Endothelial cell of umbilical vein (primary cell): Measurements from ENCODE around the gene ZHX3. TPM values are rescaled to one million over a fixed set of nuclear protein-coding genes. Genes with fewer than 3 reads are reported as not detected.

ENCODE experiments used
- BruUV-seq: library from RNA; stranded (reverse); fragments of 400-500 nt; replicated peaks from 2 replicates; lab custom pipeline; 2021; lab: Mats Ljungman, UMichigan
- CTCF ChIA-PET: fragments of 300-600, 350-600 bp; sonication (Branson Sonifier 250); formaldehyde crosslinking; loops from one replicate; lab custom pipeline; 2021; ENCODE audit warnings: antibody characterized with exemption, inconsistent platforms; lab: Charles Lee
- POLR2A ChIA-PET: fragments of 300-600, 350-600 bp; sonication (Branson Sonifier 250); formaldehyde crosslinking; loops from one replicate; lab custom pipeline; 2021; ENCODE audit warnings: antibody characterized with exemption, inconsistent platforms; lab: Charles Lee
- DNase-seq: peaks from one replicate; pipeline ENCODE4 v3.0.0-alpha.2; 2011; ENCODE audit warnings: low read depth, low spot score
- FAIRE-seq: peaks from 2 replicates; lab custom pipeline; 2011; peaks lifted over from hg19 to GRCh38; lab: Jason Lieb, UNC
- H2AFZ ChIP-seq: 2 replicates; pipeline ENCODE4 v1.6.0; 2012; ENCODE audit warnings: low read depth, low read length, control low read depth, inconsistent platforms
- H3K27ac ChIP-seq: 2 replicates; pipeline ENCODE4 v1.5.1; 2011; ENCODE audit warnings: low read depth, mild to moderate bottlenecking, control low read depth, low read length, moderate library complexity; ENCODE audit not compliant: insufficient read depth
- H3K27me3 ChIP-seq, 2 experiments: 2 replicates each; pipeline versions ENCODE4 v1.6.0 to v1.6.1; 2011; ENCODE audit warnings: low read length in 2 of 2, mixed read lengths in 1 of 2; ENCODE audit not compliant: control insufficient read depth in 2 of 2, insufficient read depth in 2 of 2
- H3K36me3 ChIP-seq, 2 experiments: 2 replicates in 1 of 2; 3 replicates in 1 of 2; pipeline ENCODE4 v1.5.1; 2011; ENCODE audit warnings: low read length in 2 of 2, mild to moderate bottlenecking in 1 of 2, moderate library complexity in 1 of 2; ENCODE audit not compliant: control insufficient read depth in 2 of 2, insufficient read depth in 2 of 2; ENCODE audit errors: extremely low read depth in 1 of 2
- H3K4me1 ChIP-seq: 3 replicates; pipeline ENCODE4 v1.5.1; 2011; ENCODE audit warnings: mild to moderate bottlenecking, low read length; ENCODE audit not compliant: control insufficient read depth, insufficient read depth; ENCODE audit errors: extremely low read depth
- H3K4me2 ChIP-seq: 2 replicates; pipeline ENCODE4 v1.6.1; 2011; ENCODE audit warnings: low read length, control low read depth, mixed read lengths; ENCODE audit not compliant: insufficient read depth
- H3K4me3 ChIP-seq, 3 experiments: fragments of 200-600 bp in 1 of 3; sonication (generic), shearing (Covaris generic) in 1 of 3; replicated peaks in 1 of 3; 2 replicates each; pipeline ENCODE4 v1.5.1; 2011 to 2016; ENCODE audit warnings: control low read depth in 3 of 3, low read length in 3 of 3, mild to moderate bottlenecking in 2 of 3, inconsistent platforms in 1 of 3, low read depth in 1 of 3, moderate library complexity in 1 of 3; ENCODE audit not compliant: insufficient read depth in 1 of 3
- H3K79me2 ChIP-seq: 2 replicates; pipeline ENCODE4 v1.6.0; 2012; ENCODE audit warnings: low read length, inconsistent platforms; ENCODE audit not compliant: control insufficient read depth, insufficient read depth
- H3K9ac ChIP-seq: replicated peaks from 2 replicates; pipeline ENCODE3; 2011; ENCODE audit warnings: low read length, control low read depth; ENCODE audit not compliant: insufficient read depth; ENCODE audit errors: extremely low read depth
- H3K9me1 ChIP-seq: replicated peaks from 3 replicates; pipeline ENCODE4 v1.6.0; 2011; ENCODE audit warnings: mild to moderate bottlenecking, low read length; ENCODE audit not compliant: control insufficient read depth, insufficient read depth; ENCODE audit errors: extremely low read depth
- H3K9me3 ChIP-seq: replicated peaks from 2 replicates; pipeline ENCODE4 v1.5.1; 2012; ENCODE audit warnings: low read length, inconsistent platforms; ENCODE audit not compliant: control insufficient read depth, insufficient read depth
- H4K20me1 ChIP-seq: replicated peaks from 2 replicates; pipeline ENCODE3; 2011; ENCODE audit warnings: mild to moderate bottlenecking, low read length; ENCODE audit not compliant: control insufficient read depth, insufficient read depth; ENCODE audit errors: extremely low read depth
- CTCF ChIP-seq, 2 donors: IDR thresholded peaks; 1 replicate in 1 of 2; 2 replicates in 1 of 2; pipeline ENCODE4 v1.5.1; 2011; ENCODE audit warnings: low read length in 2 of 2, mild to moderate bottlenecking in 2 of 2, moderate library complexity in 2 of 2, control low read depth in 1 of 2, inconsistent platforms in 1 of 2, low read depth in 1 of 2; ENCODE audit not compliant: insufficient read depth in 1 of 2; ENCODE audit errors: extremely low read depth in 1 of 2
- EZH2 ChIP-seq: IDR thresholded peaks from 2 replicates; pipeline ENCODE4 v1.6.1; 2012; ENCODE audit warnings: borderline replicate concordance, low read depth, mild to moderate bottlenecking, moderate library complexity, low read length, inconsistent platforms; ENCODE audit not compliant: severe bottlenecking
- FOS ChIP-seq: IDR thresholded peaks from 2 replicates; pipeline ENCODE4 v1.6.1; 2011; ENCODE audit warnings: mild to moderate bottlenecking, low read length, moderate library complexity, borderline replicate concordance; ENCODE audit not compliant: insufficient read depth
- JUN ChIP-seq: IDR thresholded peaks from 2 replicates; pipeline ENCODE4 v1.6.1; 2011; ENCODE audit warnings: borderline replicate concordance, low read depth; ENCODE audit not compliant: insufficient read length, insufficient read depth
- MYC ChIP-seq: IDR thresholded peaks from one replicate; pipeline ENCODE4 v1.6.1; 2011; ENCODE audit warnings: mild to moderate bottlenecking, low read depth, low read length
- POLR2A ChIP-seq: IDR thresholded peaks from 2 replicates; pipeline ENCODE4 v1.6.1; 2012; ENCODE audit warnings: low read depth, mild to moderate bottlenecking, control low read depth, low read length
- POLR2AphosphoS5 ChIP-seq: IDR thresholded peaks from 2 replicates; pipeline ENCODE4 v1.6.1; 2012; ENCODE audit warnings: low read depth, mild to moderate bottlenecking, control low read depth, low read length, moderate library complexity; ENCODE audit not compliant: insufficient read depth
- dilution Hi-C: fragments of 300-500 bp; cut with MboI; formaldehyde crosslinking; loops from one replicate; pipeline ENCODE4 v1.15.0; 2019; ENCODE audit warnings: low sequenced_read_pairs; ENCODE audit not compliant: extremely low pct_ligation_motif_present
- intact Hi-C: fragments of 100-400 bp; cut with micrococcal nuclease; formaldehyde crosslinking; loops from one replicate; pipeline ENCODE4 v1.10.0; 2022
- polyA plus RNA-seq, 4 experiments: library from polyadenylated mRNA; depleted of rRNA in 3 of 4; stranded (reverse) in 3 of 4; unstranded in 1 of 4; fragments of >200 nt; gene quantifications; 2 replicates each; pipeline versions ENCODE4 v1.2.1 to v1.2.3, GENCODE V29; 2011 to 2012; ENCODE audit warnings: missing spikeins in 1 of 4
- total RNA-seq: library from RNA; stranded (reverse); gene quantifications from 2 replicates; pipeline ENCODE4 v1.2.3, GENCODE V29; 2021
- TF ChIP-seq, protein P1 (sequence below): IDR thresholded peaks from 2 replicates; pipeline ENCODE4 v1.6.1; 2011; ENCODE audit not compliant: insufficient read depth, insufficient read length

ZHX3 gene
- total and polyA plus RNA-seq, 2 donors (not counting 3 experiments of a cell fraction or from before 2014, with no cell fraction given), result 7.4 to 17.8 TPM

DNA sequence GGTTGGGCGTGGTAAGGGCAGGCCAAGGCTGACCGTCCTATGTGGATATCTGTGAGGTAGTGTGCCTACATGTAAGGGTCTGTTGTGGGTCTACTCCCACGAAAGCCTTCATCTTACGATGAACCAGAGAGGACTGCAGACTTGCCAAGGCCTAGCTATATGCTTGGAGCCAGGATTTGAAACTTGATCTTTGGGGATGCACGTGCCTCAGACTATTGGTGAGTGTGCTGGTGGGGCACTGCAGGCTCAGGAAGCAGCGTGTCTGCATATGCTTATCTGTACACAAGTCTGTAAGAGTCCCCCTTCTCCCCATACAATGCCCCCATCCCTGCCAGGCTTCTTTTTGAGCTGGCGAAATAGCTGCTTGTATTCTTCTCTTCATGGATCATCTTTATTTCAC, 162.3 kb downstream of the ZHX3 start:
- H3K9ac ChIP-seq, result no peak overlapping the region
- TF ChIP-seq FOS, result no peak
- no peak for TF ChIP-seq EZH2
- no peak for TF ChIP-seq MYC
- TF ChIP-seq, protein P1, sequence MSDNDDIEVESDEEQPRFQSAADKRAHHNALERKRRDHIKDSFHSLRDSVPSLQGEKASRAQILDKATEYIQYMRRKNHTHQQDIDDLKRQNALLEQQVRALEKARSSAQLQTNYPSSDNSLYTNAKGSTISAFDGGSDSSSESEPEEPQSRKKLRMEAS, result no peak
- TF ChIP-seq POLR2AphosphoS5, result no peak
- no peak for TF ChIP-seq JUN
- TF ChIP-seq CTCF (IDR thresholded peaks at IDR 0.05; ENCODE audit: extremely low read depth in 1 of 2, insufficient read depth in 1 of 2, low read depth in 1 of 2, low read length in 2 of 2), result no peak
- TF ChIP-seq POLR2A, result no peak
- ChIA-PET CTCF (interaction anchor here (1.2 to 2.3 kb wide), 5 partner anchors 9 to 22 kb away, joined by 3 to 10 read pairs (median 9); no protein-coding TSS in a partner anchor), POLR2A (no interaction called here)
- H3K4me3 ChIP-seq, result no peak overlapping the region
- FAIRE-seq (no peak), DNase-seq (no peak)
- H3K36me3 ChIP-seq, result peaks cover 4 to 9% of the 10 kb centered on the region in 2 experiments
- H4K20me1 ChIP-seq, result peaks cover 3% of the 10 kb centered on the region
- no peak overlapping the region for H2AFZ ChIP-seq
- H3K27ac ChIP-seq, result no peak overlapping the region
- peaks cover 92% of the 10 kb centered on the region for H3K79me2 ChIP-seq
- no peak overlapping the region for H3K4me2 ChIP-seq
- dilution Hi-C loops (no loop called here), intact Hi-C loops (no loop called here)
- H3K9me1 ChIP-seq, result no peaks in the 10 kb centered on the region
- H3K9me3 ChIP-seq, result no peaks in the 10 kb centered on the region
- no TSS peak for BruUV-seq
- peaks cover 33% of the 10 kb centered on the region for H3K4me1 ChIP-seq
- no peaks in the 10 kb centered on the region for H3K27me3 ChIP-seq
